SK-N-SH treated with all-trans-retinoic acid at 6 μM for 48 hours (cell line): Measurements from ENCODE around the gene LEFTY1.

ENCODE experiments used
- ATAC-seq: fragments of 200-7000 bp; cut with Tn5 transposase; 3 replicates; pipeline ENCODE4 v1.9.1; 2020; ENCODE audit warnings: mild to moderate bottlenecking, moderate library complexity
- ARNTL ChIP-seq: fragments of 450-650 bp; formaldehyde crosslinking; IDR thresholded peaks from 2 replicates; pipeline ENCODE4 v1.5.0; 2020; ENCODE audit warnings: low read depth, mild to moderate bottlenecking, moderate library complexity, borderline replicate concordance
- BACH2 ChIP-seq: fragments of 250-450 bp; sonication (Bioruptor Pico); IDR thresholded peaks from 2 replicates; pipeline ENCODE4 v1.9.0; 2021; ENCODE audit warnings: mild to moderate bottlenecking, borderline replicate concordance
- CREB5 ChIP-seq: fragments of 250-450 bp; sonication (Bioruptor Pico); IDR thresholded peaks from 2 replicates; pipeline ENCODE4 v1.5.1; 2020; ENCODE audit warnings: low read depth, mild to moderate bottlenecking, moderate library complexity
- CSDC2 ChIP-seq: fragments of 250-450 bp; sonication (Bioruptor Pico); IDR thresholded peaks from 2 replicates; pipeline ENCODE4 v1.5.0; 2020; ENCODE audit warnings: mild to moderate bottlenecking, moderate library complexity
- ESRRG ChIP-seq: fragments of 250-450 bp; sonication (Bioruptor Pico); IDR thresholded peaks from 2 replicates; pipeline ENCODE4 v1.6.1; 2021; ENCODE audit warnings: mild to moderate bottlenecking
- GLIS3 ChIP-seq: fragments of 250-450 bp; sonication (Bioruptor Pico); IDR thresholded peaks from 2 replicates; pipeline ENCODE4 v1.5.0; 2020; ENCODE audit warnings: mild to moderate bottlenecking, moderate library complexity
- ISL1 ChIP-seq: fragments of 250-450 bp; sonication (Bioruptor Pico); IDR thresholded peaks from 2 replicates; pipeline ENCODE4 v2.1.2; 2022; ENCODE audit warnings: mild to moderate bottlenecking, moderate library complexity
- OSR1 ChIP-seq: fragments of 250-450 bp; sonication (Bioruptor Pico); IDR thresholded peaks from 2 replicates; pipeline ENCODE4 v1.8.0; 2022; ENCODE audit warnings: moderate library complexity, mild to moderate bottlenecking, inconsistent platforms
- PATZ1 ChIP-seq: fragments of 250-450 bp; sonication (Bioruptor Pico); IDR thresholded peaks from 2 replicates; pipeline ENCODE4 v1.8.0; 2020; ENCODE audit warnings: mild to moderate bottlenecking, moderate library complexity, borderline replicate concordance
- PPARA ChIP-seq: fragments of 250-450 bp; sonication (Bioruptor Pico); IDR thresholded peaks from 2 replicates; pipeline ENCODE4 v1.5.0; 2020; ENCODE audit warnings: mild to moderate bottlenecking, borderline replicate concordance
- RARB ChIP-seq: fragments of 250-450 bp; sonication (Bioruptor Pico); IDR thresholded peaks from 2 replicates; pipeline ENCODE4 v1.8.0; 2021; ENCODE audit warnings: mild to moderate bottlenecking, moderate library complexity
- SNAI2 ChIP-seq: fragments of 250-450 bp; sonication (Bioruptor Pico); IDR thresholded peaks from 2 replicates; pipeline ENCODE4 v1.5.0; 2020; ENCODE audit warnings: mild to moderate bottlenecking, moderate library complexity
- TCF4 ChIP-seq: fragments of 250-450 bp; sonication (Bioruptor Pico); IDR thresholded peaks from 2 replicates; pipeline ENCODE4 v1.8.0; 2021; ENCODE audit warnings: mild to moderate bottlenecking, moderate library complexity, borderline replicate concordance
- ZC3H10 ChIP-seq: fragments of 250-450 bp; sonication (Bioruptor Pico); IDR thresholded peaks from 2 replicates; pipeline ENCODE4 v1.5.1; 2021; ENCODE audit warnings: mild to moderate bottlenecking, moderate library complexity
- ZFP3 ChIP-seq: fragments of 250-450 bp; sonication (Bioruptor Pico); IDR thresholded peaks from 2 replicates; pipeline ENCODE4 v1.5.0; 2020; ENCODE audit warnings: mild to moderate bottlenecking, moderate library complexity
- ZFP30 ChIP-seq: fragments of 450-650 bp; formaldehyde crosslinking; IDR thresholded peaks from 2 replicates; pipeline ENCODE4 v1.5.0; 2022; ENCODE audit warnings: mild to moderate bottlenecking, moderate library complexity
- ZNF565 ChIP-seq: fragments of 450-650 bp; formaldehyde crosslinking; conservative IDR thresholded peaks from 2 replicates; pipeline ENCODE4 v1.5.0; 2020; ENCODE audit warnings: low read depth, mild to moderate bottlenecking, moderate library complexity
- ZNF70 ChIP-seq: fragments of 450-650 bp; formaldehyde crosslinking; IDR thresholded peaks from 2 replicates; pipeline ENCODE4 v1.5.0; 2020; ENCODE audit warnings: mild to moderate bottlenecking, moderate library complexity
- ZNF8 ChIP-seq: fragments of 450-650 bp; formaldehyde crosslinking; IDR thresholded peaks from 2 replicates; pipeline ENCODE4 v1.5.0; 2020; ENCODE audit warnings: mild to moderate bottlenecking, moderate library complexity

LEFTY1 gene

GRCh38 chr1:225896494-225896893 lies 7.5 kb upstream of the LEFTY1 start (continued):
- TF ChIP-seq SNAI2 (CRISPR knock-in tag) (no peak), ZNF565 (CRISPR knock-in tag) (no peak), ISL1 (CRISPR knock-in tag) (no peak), ZFP30 (CRISPR knock-in tag) (no peak), CREB5 (CRISPR knock-in tag) (no peak)
- TF ChIP-seq, all 23 proteins: peak for 0

- TF ChIP-seq ARNTL (CRISPR knock-in tag) = no peak
- no peak for TF ChIP-seq CSDC2 (CRISPR knock-in tag)
- TF ChIP-seq TCF4 (CRISPR knock-in tag) = no peak
- TF ChIP-seq ZFP30 (CRISPR knock-in tag) = no peak
- no peak for ATAC-seq
Observed at GRCh38 chr1:225892307-225892706, 3.4 kb upstream of the LEFTY1 start.

- TF ChIP-seq PPARA (no peak), CSDC2 (CRISPR knock-in tag) (no peak), ZFP30 (CRISPR knock-in tag) (no peak)
- no peak for ATAC-seq
Observed at GRCh38 chr1:225891229-225891972, 2.5 kb upstream of the LEFTY1 start.

- TF ChIP-seq ESRRG (CRISPR knock-in tag) (no peak), CREB5 (CRISPR knock-in tag) (no peak), SNAI2 (CRISPR knock-in tag) (no peak), ARNTL (CRISPR knock-in tag) (no peak), CSDC2 (CRISPR knock-in tag) (no peak), BACH2 (CRISPR knock-in tag) (no peak), ZNF70 (no peak), OSR1 (CRISPR knock-in tag) (no peak), PATZ1 (CRISPR knock-in tag) (no peak), GLIS3 (CRISPR knock-in tag) (no peak), PPARA (no peak), ZC3H10 (CRISPR knock-in tag) (no peak), ISL1 (CRISPR knock-in tag) (no peak), ZNF8 (CRISPR knock-in tag) (no peak), ZNF565 (CRISPR knock-in tag) (no peak), ZFP3 (CRISPR knock-in tag) (no peak), RARB (no peak)
- no peak for ATAC-seq
Observed at GRCh38 chr1:225890346-225891228, 1.6 kb upstream of the LEFTY1 start.

GRCh38 chr1:225889743-225890142 lies 797 bp upstream of the LEFTY1 start:
- ATAC-seq = no peak
- TF ChIP-seq ZNF70 = no peak
